Stimulated activated CD8-positive, alpha-beta memory T cell treated with anti-CD3 and anti-CD28 coated beads, Interleukin-2, amount 100 ng/mL, for 1 hour (primary cell): ENCODE measurements around the gene ABCG1.
"Not testable (repeated sequence)": the region's sequence is repeated elsewhere in the genome, so short reads cannot be mapped to it uniquely, and the experiment has no call there.

Experiments used
- DNase-seq, 2 donors: peaks; one replicate each; pipeline ENCODE4 v3.0.0-alpha.2; 2020; ENCODE audit warnings: low read depth in 2 of 2

The ABCG1 gene

GRCh38 chr21:42291003-42291750 is 72.2 kb downstream of the ABCG1 start:
- no peak for DNase-seq

DNA sequence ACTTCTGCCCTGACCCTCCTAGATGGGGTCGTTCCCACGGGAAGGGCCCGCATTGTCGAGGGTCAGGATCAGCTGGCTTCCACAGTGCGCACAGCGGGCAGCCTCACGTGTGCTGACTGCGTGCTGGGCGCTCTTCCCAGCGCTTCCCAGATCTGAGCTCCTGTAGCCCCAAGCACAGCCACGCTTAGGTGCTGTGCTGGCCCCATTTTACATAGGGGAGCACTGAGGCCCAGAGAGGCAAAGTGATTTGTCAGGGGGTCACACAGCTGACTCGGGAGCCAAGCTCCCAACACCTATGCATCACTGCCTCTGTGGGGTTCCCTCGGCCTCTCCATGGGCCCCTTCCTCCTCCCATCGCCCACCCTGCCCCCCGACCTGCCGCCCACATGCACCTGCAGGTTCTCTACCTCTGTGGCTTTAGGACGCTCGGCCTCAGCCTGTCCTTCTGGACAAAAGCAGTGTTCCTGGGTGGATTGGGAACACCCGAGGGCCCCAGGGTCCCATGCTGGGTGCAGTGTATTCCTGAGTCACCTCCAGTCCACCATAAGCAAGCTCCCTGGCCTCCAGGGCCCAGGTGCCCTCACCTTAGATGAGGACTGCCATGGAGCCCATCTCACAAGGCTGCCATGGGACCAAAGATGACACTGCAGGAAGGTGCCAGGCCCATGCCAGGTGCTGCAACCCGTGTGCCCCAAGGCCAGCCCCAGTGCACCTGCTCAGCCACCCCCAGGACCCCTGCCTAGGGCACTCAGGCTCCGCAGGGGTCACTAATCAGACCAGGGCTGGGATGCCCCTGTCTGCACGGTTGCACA is 73.0 kb downstream of the ABCG1 start:
- no peak for DNase-seq

- not testable (repeated sequence) for DNase-seq
These were observed 73.7 kb downstream of the ABCG1 start for GRCh38 chr21:42292563-42293142.

DNA sequence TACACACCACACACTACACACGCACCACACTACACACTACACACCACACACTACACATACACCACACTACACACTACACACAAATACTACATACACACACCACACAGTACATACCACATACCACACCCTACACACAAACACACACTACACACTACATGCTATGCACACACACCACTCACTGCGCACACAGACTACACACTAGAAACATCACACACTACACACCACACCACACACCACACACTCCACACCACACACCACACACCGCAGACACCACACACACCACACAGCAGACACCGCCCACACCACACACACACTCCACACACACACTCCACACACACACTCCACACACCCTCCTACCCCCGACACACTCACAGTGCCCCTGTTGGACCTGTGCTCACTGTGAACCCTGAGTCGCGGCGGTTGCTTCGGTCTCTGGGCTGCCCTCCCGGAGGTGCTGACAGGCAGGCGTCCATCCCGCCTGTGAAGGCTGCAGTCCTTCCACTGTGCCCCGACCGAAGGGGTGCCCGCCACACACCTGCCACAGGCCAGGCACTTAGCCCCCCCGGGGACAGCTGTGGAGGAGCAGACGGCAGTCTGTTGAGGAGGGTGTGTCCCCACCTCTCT is 74.8 kb downstream of the ABCG1 start:
- DNase-seq: no peak

DNA sequence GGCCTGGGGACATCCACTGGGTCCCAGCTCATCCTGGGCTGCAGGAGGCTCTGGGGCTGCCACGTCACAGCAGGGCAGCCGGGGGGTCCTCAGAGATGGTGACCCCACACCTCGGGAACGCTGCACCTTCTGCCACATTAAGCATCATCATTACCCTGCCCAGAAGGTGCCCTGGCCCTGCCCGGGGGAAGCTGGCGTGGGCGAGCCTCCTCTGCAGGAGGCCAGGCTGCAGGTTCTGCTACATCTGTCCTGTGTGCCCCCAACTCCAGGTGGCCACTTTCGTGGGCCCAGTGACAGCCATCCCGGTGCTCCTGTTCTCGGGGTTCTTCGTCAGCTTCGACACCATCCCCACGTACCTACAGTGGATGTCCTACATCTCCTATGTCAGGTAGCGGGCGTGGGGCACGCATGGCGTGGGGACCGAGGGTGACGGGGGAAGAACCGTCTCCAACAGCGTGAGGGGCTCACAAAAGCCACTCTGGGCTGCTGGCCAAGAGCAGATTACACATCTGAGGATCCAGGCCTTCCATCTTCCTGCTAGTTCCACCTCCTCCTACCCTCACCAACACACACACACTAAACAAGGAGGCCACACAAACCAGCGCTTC is 75.4 kb downstream of the ABCG1 start:
- no peak for DNase-seq

DNA sequence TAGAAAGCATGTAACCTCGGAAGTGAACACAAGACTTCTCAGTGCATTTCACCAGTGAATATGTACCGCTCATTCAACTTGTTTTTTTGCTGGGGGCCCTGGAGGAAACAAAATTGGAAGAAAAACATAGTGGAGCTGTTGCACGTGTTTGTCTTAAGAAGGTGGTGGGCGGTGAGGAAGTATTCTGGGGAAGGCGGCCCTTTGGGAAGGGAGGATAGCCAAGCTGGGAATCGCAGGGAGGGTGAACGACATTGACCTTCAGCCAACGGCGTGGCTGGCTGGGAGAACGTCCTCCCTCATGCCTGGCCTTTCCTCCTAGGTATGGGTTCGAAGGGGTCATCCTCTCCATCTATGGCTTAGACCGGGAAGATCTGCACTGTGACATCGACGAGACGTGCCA is 76.9 kb downstream of the ABCG1 start:
- no peak for DNase-seq

DNA sequence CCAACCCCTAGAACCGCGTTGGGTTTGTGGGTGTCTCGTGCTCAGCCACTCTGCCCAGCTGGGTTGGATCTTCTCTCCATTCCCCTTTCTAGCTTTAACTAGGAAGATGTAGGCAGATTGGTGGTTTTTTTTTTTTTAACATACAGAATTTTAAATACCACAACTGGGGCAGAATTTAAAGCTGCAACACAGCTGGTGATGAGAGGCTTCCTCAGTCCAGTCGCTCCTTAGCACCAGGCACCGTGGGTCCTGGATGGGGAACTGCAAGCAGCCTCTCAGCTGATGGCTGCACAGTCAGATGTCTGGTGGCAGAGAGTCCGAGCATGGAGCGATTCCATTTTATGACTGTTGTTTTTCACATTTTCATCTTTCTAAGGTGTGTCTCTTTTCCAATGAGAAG is 77.6 kb downstream of the ABCG1 start:
- DNase-seq: no peak

DNA sequence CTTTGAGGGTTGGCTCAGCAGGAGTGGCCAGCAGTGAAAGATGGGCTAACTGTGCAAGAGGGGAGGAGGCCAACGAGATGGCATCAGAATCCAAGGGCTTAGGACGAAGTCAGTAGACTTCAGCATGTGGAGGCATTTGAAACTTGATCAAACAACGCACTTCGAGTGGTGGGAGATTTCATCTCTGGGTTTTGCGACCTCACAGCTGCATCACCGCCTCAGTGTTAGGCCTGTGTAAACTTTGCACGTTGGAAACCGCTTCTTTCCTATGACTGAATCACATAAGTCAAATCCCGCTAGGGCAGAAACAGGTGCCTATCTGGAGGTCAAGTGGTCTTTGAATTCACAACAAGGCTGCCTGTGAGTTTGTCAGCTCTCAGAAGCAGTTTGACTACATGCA is 78.4 kb downstream of the ABCG1 start:
- no peak for DNase-seq

- no peak for DNase-seq
These were observed 79.3 kb downstream of the ABCG1 start for GRCh38 chr21:42298237-42298636.

DNA sequence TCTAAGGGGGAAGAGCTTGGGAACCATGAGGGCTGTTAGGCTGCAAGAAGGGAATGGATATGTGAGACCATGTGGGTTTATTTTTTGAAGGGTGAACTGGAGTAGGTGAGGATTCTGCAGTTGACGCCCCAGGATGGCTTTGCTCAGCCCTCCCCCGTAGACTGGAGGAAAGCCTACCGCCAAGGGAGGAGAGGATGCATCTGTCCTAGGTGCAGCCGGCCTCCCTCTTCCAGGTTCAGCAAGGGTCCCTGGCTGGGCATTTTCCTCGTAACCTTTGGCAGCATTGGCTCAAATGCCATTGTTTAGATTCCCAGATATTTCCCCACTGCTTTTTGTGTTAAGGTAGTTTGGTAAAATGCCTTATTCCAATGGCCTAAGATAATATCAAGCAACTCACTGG is 79.7 kb downstream of the ABCG1 start:
- DNase-seq: no peak

DNA sequence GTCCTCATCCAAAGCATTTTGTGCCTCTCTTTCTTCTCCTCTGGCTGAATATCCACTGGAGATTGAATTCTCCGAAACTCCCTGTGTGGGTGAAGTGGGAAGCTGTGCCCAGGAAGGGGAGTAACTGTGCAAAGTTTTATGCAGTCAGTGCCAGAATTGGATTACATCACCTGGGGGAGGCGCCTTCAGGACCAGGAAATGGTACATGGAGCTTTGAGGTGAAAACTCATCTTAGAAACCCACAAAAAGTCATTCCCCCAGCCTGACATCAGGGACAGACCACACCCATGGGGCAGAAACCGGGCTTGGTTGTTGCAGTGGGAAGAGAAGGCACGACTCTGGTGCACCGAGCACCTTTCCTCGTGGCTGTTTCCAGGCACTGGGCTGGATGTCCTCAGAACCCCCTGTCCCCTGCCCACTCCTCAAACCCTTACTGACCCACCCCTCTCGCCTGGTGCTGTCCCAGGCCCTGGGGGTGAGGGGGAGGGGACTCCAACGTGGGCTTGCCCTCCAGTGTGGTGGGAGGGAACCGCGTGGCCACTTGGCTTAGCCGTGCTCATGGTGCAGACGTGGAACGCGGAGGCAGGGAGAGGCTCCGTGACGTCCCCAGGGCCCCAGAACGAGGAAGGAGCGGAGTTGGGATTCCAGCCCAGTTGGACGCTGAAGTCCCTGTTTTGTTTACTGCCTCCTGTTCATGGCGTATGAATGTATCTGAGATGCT is 80.5 kb downstream of the ABCG1 start:
- DNase-seq: no peak

- DNase-seq: no peak
These were observed 81.2 kb downstream of the ABCG1 start for GRCh38 chr21:42300045-42300583.

GRCh38 chr21:42300956-42301355 is 82.0 kb downstream of the ABCG1 start:
- no peak for DNase-seq

GRCh38 chr21:42301371-42302075 is 82.6 kb downstream of the ABCG1 start:
- no peak for DNase-seq

GRCh38 chr21:42302076-42302650 is 83.2 kb downstream of the ABCG1 start:
- DNase-seq: no peak

DNA sequence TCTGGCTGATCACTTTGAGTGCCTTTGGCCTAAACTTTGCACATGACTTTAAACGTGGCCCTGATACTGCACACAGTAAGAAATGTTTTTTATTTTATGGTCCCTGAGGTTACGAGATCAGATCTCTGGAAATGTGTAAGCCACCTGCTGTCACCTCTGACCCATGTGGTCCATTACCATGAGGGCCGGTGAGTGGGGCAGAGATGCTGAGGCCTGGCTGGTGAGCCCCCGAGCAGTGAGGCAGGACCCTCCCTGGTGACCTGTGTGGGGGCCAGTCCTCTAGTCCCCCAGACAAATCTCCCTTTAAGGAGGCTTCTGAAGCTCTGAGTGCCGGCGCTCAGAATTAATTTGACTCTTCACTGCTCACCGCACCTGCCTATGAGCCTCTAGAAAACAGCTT is 83.9 kb downstream of the ABCG1 start:
- no peak for DNase-seq

DNA sequence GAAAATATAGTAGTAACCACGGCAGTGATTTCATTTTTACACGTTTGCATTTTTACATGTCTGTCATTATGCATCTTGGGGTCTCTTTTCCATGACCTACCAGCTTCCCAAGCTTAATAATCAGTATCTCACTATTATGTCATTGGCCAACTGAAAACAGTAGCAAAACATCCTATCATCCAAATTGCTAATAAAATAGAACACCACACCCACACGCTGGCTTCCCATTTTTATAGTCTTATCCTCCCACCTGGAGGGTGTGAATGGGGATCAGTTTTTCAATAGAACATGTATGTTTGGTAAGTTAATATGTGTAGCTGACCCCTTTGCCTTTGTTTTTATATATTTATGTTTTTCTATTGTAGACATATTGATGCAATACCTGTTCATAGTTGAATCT is 84.5 kb downstream of the ABCG1 start:
- no peak for DNase-seq

- DNase-seq: no peak
These were observed 85.9 kb downstream of the ABCG1 start for GRCh38 chr21:42304556-42305454.

DNA sequence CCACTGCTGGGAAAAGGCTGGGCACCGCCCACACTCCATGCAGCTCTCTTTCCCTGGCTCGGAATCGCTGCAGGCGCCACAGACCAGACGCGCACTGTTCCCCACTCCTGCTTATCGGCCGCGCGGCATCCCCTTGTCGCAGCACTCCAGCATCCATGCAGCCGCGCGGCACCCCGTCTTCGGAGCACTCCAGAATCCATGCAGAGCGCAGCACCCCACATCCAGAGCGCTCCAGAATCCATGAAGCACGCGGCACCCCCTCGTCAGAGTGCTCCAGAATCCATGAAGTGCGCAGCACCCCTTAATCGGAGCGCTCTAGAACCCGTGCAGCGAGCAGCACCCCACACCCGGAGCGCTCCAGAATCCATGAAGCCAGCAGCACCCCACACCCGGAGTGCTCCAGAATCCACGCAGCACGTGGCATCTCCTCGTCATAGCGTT is 86.8 kb downstream of the ABCG1 start:
- no peak for DNase-seq
